Measurements from ENCODE around the gene SLC38A10.
A peak's percentile ranks its signal among the peaks of the same experiment; 100 is the strongest.
"Not testable (repeated sequence)": the region's sequence is repeated elsewhere in the genome, so short reads cannot be mapped to it uniquely, and the experiment has no call there.

Gene SLC38A10

DNA sequence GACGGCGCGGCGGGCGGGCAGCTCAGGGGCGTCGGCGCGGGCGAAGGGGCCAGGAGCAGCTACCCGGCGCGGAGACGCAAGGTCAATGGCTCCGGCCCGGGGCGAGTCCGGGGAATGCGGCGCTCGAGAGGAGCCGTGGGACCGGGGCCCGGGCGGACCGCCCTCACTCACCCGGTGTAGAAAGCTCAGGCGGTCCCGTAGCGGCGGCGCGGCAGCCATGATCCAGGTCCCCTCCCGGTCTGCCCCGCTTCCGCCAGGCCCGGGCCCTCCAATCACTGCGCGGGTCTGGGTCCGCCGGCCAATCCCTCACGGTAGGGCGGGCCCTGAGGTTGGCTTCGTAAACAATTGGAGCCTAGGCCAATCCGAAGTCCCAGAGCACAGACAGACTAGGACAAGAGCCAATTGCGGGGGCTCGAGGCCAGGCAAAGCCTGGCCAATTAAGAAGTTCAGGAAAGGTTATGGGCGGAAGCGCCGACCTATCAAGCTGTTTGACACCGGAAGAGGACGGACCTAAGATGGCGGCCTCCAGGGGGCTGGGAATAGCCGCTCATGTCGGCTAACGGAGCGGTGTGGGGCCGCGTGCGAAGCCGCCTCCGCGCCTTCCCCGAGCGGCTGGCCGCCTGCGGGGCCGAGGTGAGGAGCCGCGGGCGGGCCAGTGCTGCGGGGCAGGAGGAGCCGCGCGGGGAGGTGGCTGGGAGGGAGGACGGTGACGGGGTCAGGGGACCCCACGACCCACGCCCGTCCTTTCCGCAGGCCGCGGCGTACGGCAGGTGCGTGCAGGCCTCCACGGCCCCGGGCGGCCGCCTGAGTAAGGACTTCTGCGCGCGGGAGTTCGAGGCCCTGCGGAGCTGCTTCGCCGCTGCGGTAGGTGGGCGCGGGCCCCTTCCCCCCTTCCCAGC lies 56.0 kb downstream of the SLC38A10 start, which contains the start of the genes NDUFAF8 and TEPSIN:
Gene NDUFAF8, plus strand, starts transcription at position 504 of the 899 bp plus-strand sequence. Its CDS starts 46 bp downstream, at position 550.
Gene TEPSIN, minus strand, starts transcription at position 241 of the 899 bp plus-strand sequence. Its CDS starts 22 bp downstream, at position 219.
- DNase-seq: peak; percentile 96

DNA sequence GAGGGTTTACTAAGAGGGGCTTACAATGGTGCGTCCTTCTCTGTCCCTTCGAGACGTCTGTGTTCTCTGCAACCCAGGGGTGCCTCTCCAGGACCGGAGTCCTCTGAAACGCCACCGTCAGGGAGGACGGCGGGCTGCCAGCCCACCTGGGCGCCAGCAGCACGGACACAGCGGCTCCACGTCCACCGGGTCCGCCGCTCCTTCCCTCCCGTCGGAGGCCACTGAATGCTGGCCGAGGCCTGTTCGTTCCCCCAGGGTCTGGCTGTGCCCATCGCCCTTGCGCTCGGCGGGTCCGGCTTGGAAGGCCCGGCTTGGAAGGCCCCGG lies 56.7 kb downstream of the SLC38A10 start:
- DNase-seq: no peak

DNA sequence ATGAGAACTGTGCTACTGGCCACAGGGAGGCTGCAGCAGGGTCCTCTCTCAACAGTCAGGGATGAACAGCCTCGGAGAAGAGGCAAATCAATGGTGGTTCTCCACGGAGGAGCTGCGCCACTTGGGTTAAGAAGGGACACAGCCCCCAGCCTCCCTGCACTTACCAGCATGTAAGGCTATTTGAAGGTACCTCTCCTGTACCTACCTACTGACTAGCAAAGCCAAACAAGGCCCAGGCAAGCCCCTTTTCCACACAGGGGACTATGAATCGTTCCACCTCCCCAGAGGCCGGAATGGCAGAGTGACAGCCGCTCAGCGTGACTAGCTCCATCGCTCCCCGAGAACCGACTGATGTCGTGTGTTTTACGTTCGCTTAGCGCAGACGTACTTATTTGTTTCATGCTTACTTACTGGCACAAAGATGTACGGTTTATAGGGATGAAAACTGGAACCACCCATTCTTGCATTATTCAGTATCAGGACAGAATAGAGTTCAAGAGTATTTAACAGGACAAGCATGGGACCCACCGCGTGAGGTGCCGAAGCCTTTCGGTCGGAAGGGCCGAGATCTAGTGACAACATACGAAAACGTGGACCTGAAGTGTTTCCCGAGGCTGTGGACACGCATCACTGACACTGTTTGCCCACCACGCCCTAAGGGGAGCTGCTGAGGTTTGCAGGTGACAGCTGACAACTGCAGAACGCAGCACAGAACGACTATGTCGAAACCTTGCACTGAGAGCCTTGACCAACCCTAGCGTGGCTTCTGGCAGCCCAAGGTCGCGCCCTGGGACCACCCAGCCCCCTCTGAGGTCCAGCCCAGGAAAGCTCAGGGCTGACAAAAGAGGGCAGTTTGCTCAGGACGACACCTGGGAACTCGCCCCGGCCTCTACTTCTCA lies 57.3 kb downstream of the SLC38A10 start:
- no peak for DNase-seq

DNA sequence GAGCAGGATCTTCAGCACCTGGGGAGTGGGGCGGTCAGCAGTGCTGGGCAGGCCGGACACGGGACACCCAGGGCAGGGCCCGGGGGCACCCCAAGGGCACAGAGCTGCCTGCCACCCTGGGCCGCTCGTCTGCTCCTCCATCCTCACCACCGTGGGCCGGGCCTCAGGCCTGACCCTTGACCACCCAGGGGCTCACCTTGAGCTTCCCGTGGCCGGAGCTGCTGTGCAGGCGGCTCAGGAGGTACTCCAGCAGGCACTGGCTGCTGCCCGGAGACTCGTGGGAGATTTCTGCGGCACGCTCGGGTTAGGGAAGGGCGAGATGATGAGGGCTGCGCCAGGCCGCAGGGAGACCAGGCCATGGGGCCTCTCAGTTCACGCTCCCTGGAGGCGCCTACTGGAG lies 58.3 kb downstream of the SLC38A10 start:
- DNase-seq: no peak

DNA sequence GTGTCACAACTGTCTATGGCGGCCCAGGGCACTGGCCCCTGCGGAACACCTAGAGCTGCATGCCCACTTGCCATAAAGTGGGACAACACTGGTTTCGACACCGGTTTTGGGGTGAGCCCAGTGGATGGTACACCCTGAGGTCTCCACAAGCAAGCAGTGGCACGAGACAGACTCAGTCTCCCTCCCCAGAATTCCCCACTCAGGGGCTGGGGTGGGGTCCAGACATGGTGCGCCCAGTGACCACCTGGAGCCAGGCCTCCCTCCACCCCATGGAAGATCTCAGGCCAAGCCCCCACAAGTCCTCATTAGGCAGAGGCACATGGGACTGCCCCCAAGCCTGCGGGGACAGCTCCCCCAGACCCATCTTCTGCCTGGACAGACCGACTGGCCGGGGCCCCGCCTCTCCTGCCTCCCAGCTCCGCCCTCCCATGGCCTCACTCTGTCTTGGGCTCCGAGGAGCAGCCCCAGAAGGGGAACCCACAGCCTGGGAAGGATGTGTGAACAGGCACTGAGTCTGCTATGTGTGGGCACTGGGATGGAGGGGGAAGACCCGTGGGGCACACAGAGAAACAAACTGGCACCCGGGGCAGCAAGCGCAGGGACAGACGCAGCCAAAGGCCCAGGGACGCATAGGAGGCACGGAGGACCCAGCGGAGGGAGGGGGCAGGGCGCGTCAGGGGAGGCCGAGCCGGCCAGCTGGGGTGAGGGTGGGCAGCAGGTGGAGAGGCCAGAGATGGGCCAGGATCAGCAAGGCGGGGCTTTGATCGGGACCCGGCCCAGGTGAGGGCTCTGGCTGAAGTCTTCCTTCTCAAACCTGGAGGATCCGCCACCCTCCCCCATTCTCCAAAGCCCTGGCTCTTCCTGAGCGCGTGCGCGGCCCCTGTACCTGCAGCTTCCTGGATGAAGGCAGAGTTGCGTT lies 59.0 kb downstream of the SLC38A10 start:
- no peak for DNase-seq

DNA sequence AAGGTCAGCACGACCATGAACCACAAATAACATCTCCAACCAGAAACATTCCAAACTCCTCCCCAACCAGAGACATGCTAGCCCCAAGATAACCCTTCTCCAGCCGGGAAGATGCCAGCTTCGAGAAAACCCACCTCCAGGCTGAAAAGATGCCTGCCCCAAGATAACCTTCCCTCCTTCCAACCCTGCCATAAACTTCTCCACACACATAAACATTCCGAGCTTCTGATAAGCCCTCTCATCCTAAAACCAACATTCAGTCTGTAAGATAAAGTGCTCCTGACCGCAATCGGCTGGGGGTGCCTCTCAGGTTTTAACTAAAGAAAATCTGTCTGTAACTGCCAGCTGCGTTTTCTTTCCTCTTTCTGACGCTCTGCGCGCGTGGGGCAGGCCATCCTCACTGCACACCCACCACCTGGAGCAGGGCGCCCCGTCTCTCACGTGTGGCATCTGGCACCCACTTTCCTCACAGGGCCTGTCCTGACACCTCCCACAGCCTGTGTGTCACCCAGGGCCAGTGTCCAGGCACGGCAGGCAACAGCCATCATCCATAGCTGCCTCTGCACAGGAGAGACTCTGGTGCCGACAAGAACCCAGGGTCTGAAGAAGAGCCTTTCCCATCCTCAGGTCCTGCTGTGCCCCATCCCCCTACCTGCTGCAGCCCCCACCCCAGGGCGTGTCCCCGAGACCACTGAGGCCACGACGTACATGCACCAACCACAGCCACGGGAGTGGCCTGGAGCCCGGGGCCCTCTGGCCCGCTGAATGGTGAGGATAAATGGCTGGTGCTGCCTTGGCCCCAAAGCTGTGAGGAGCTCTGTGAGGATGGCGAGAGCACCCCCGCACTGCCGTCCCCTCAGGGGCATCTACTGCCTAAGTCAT lies 59.9 kb downstream of the SLC38A10 start:
- DNase-seq: no peak

DNA sequence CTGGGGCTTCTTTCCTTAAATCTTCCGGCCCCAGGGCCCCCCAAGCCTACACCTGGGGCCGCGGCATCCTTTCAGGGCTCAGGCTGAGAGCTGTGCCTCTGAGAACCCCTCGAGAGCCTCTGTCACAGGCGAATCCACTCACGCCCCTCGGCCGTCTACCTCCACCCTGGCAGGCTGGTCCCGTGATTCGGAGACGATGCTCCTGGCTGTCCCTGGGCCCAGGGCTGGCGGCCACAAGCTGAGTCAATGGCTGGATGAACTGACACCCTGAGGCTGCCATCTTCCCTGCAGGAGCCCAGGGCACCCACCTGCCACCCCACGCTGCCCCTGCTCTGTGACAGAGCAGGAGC lies 60.6 kb downstream of the SLC38A10 start:
- DNase-seq: no peak

DNA sequence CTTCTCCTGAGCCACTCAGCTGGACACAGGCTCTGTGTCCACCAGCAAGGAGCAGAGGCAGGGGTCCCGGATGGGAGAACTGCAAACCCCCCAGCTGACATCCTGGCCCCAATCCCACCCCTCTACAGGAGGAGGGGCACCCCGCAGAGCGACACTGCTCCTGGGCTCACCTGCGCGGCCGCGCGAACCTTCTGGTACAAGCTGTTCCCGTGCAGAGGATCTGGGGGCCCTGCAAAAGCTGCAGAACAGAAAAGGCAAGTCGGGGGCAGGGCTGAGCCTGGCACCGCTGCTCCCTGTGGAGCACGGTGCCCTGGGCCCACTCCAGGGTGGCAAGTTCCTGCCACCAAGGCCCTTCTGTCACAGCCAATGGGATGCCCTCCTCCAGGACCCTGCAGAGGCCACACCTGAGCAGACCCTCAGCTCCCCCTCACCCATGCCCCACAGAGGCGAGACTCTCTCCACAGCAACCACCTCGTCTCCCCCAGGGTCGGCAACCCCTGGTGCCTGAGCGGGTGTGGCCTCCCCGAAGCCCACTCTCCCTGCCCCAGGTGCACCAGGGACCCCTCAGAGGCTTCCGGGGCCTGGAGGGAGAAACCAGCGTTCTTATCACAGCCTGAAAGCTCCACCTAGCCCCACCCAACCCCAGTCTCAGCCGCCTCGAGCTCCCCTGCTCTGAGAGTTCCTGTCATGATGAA lies 61.1 kb downstream of the SLC38A10 start:
- DNase-seq: no peak

DNA sequence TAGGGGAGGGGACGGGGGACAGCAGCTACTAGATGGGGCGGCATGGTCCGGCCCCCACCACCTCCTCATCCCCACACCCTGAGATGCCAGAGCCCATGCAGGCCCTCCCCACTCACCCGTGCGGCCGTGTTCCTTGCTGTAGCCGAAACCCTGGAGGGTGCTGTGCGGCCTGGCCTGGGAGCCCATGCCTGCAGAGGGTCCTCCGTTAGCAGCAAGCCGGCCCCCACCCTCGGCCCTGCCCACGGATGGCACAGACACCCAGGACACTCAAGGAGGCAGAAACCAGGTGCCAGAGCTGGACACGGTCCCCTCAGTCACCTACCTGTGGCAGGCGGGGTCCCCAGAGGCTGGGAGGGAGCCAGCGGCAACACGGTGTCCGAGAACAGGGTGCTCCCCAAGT lies 61.8 kb downstream of the SLC38A10 start:
- DNase-seq: no peak

DNA sequence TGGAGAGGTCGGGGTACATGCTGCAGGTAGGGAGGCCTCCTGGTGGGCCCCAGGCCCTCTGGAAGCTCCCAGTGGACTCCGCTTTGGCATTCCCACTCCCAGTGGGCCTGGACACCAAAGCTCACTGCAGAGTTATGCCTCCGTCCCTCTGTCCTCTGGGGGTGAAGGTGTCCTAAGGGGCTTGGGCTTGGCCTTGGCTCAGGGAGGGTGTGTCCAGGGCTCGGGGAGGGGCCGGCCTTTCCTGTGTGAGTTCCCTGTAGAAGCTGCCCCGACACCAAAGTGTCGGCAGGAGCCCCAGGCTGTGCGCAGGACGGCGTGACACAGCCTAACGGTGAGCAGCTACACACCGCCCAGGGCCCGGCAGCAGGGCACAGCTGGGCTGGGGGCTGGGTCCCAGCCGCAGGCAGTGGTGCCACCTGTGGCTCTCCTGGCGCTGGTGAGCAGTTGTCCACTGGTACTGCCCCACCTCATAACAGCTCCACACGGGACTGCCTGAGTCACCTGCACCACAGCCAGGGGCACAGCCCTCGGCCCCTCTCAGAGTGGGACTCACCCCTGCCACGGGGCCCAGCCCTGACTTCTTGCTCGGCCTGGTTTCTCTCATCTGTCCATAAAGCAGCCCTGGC lies 62.4 kb downstream of the SLC38A10 start:
- no peak for DNase-seq

DNA sequence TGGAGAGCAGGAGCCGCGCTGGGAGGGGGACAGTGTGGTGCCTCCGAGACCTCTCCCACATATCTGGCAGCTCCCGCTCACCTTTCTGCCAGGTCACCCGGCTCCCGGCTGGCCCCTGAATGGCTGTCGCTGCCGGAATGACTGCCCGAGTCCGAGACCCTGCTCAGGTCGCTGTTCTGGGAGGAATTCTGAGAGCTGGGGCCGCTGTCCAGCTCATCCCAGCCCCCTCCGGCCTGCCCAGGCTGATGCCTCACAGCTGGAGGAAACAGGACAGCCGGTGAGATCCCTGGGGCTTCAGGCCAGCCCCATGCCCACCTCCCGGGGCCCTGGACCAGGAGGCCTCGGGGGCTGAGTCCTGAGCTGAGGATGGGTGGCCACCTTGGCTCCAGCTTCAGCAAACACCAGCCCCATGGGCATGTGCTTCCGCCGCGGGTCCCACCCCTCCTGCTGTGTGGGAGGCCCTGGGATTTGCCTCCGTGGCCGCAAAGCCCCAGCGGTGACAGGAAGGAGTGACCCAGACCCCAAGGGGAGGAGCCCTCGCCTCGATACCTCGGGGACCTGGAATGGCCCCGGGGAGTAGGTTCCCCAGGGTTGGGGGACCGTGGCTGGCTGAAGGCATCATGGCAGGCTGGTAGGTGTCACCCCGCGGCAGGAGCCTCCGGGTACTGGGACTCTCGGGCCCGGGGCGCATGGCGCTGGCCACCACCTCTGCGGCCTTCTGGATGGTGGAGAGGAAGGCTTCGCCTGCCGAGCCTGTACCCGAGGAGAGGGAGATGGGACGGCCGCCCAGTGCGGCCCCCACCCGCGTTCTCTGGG lies 63.1 kb downstream of the SLC38A10 start:
- DNase-seq: no peak

DNA sequence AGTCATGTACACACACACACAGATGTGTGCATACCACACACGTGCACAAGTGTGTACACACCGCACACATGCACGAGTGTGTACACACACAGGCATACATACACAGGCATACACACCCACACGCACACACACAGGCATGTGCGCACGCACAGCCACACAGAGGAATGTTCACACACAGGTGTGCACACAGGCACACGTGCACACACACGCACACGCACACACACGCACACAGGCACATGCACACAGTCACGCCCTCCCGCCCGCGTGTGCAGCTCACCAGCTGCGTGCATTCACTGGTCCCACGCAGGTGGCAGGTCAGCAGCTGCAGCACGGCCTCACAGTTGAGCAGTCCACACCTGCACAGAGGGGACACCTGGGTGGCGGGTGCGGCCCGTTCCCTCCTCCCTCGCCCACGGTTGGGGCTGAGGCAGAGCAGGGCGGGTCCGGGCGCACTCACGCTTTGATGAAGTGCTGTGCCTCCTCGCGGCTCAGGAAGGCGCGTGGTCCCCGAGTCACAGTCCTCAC lies 63.9 kb downstream of the SLC38A10 start:
- DNase-seq: no peak

DNA sequence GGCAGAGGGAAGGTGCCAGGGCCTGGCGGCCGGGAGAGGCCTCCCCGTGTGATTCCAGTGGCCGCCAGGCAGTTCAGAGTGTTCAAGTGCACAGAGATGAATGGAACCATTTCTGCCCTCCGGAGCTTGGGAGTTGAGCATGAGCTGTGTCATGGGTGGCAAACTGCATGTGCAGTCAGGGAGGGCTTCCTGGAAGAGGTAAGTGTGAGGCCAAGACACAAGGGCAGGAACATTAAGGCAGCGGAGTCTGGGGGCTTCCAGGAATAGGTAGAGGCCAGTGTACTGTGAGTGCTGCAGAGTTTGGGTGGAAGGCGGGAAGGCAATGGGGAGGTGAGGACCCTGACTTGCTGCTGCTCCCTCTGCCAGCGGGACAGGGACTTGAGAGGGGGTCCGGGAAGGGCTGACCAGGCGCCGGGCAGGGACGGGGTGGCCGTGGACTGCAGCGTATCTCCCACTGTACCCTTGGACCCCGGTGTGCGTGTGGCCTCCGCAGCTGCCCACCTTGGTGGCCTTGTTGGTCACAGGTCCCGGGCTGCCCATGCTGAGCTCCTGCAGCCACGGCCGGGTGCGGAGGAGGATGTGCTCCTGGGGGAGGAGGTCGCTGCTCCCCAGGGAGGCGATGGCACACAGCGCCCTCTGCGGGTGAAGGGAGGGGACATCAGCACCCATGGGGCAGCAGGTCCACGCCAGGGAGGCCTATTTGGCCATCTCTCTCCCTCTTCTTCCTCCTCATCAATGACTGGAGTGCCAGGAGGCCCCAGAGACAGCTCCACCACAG lies 64.9 kb downstream of the SLC38A10 start:
- DNase-seq: no peak

DNA sequence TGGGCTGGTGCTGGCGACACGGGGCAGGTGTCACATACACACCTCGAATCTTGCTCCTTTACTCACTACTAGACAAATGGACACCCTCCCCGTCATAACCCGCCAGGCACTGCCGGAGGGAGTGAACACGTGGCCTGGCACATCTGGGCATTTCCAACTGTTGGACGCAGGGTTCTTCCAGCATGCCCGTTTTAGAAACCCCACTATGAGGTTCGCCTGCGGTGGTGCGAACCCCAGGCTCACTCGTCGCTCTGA lies 65.5 kb downstream of the SLC38A10 start:
- no peak for DNase-seq

DNA sequence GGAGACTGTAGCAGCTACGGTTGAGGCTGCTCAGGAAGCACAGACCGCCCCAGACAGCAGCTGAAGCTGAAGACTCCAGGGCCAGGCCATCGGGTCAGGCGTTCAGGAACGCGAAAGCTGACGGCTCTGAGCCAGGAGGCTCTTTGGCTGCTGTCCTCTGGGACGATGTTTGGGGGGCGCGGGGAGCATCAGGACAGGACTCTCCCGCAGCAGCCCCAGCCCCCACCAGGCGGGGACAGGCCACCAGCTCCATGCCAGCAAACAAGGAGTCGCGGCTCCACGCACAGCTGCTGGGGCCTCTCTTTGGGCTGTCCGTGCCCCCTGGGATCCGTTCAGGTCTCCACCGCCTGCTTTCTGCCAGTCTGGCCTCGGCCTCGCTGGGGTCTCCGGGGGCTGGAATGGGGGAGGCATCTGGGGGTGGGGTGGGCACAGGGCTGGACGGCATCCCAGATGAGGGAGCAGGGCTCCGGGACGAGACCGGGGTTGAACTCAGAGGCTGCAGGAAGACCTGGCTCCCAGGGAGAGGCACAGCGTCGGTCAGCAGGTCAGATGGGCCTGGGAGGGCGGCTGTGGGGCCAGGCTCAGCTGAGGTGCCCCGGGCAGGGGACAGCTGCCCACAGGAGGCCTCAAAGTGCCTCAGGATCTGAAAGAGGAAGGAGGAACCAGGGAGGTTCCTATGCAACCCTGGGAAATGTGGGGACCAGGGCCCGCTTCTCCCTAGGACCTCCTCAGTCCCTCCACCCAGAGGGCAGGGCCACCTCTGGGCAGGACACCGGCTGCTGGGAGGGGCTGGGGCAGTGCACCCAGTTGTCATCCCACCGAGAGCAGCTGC lies 66.1 kb downstream of the SLC38A10 start:
- DNase-seq: no peak

DNA sequence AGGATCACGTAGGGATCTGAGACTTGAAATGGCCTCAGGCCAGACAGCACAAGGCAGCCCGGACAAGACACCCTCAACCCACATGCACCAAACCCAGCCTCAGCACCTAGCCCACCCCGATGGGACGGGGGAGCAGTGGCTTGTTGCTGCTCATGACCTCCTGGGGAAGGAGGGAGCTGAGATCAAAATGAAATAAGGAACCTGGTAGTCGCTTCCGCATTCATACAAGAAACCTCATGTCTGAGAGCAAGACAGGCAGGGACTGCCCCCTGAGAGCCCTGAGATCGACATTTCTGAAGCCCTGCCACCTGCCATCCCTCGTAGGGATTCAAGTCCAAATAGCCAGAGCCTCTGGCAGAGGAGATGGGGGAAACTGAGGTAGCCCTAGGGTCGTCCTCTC lies 66.7 kb downstream of the SLC38A10 start:
- DNase-seq: no peak

DNA sequence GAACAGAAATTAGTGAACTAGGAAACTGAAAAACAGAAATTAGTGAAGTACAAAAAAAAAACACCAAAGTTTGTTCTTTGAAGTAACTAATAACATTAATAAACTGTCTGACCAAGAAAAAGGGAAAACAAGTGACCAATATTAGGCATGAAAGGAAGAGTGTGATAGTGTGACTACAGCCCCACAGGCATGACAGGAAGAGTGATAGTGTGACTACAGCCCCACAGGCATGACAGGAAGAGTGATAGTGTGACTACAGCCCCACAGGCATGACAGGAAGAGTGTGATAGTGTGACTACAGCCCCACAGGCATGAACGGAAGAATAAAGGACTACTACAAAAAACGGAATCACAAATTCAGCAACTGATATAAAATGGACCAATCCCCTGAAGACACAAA lies 67.5 kb downstream of the SLC38A10 start:
- not testable (repeated sequence) for DNase-seq

DNA sequence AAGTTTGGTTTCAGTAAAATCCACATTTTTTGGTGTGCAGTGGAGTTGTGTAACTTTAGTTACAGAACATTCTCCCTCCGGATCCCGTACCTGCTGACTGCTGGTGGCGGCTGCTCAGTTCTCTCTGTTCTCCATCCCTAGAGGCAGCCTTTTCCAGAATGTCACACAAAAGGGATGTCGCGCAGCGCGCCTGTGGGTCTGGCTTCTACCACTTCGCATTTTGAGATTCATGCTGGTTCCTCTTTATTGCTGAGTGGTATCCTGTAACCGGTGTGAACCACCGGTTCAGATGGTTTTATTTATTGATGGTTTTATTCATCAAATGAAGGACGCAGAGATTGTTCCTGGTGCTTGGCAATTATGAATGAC lies 71.4 kb downstream of the SLC38A10 start:
- DNase-seq: no peak
